ENCODE measurements around the gene ACTN1.
"Not testable (repeated sequence)": the region's sequence is repeated elsewhere in the genome, so short reads cannot be mapped to it uniquely, and the experiment has no call there.

Gene ACTN1

DNA sequence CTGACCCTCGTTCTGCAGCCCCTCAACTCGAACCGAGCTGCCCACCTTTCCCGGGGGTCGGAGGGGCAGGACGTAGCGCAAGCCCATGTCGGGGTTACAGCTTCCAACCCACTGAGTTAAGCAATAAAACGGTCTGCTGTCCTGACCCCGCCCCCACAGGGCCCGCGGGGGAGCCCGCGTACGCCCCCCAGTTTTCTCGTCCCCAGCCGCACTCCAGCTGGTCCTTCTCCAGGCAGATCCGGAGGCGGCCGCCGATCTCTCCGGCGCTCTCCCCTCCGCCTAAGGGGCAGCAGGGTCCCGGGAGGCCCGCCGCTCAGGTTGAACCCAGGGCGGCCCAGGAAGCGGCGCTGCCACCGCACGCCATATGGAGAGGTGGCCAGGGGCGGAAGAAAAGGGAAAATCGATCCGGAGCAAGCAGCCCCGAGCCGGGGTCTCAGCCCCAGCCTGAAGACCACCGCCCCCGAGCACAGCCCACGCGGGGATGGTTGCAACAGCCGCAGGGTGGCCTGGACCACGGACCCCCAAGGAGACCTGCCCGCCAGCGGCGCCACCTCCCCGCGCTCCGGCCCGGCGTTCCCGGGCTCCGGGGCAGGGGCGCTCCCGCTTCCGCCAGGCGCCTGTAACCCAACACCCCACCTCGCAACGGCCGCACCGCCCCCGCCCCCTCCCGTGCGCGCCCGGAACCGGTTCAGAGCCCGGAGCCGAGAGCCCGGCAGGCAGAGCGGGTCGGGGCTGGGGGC, 760 bp downstream of the ACTN1 start:
- Histone ChIP-seq H3K36me3 (ENCODE audit: insufficient read depth, low read length) (peaks cover 14% of the 10 kb centered on the region), H3K9ac (ENCODE audit: low read depth, low read length) (peak overlapping the region; percentile 91), H3K9me3 (ENCODE audit: control insufficient read depth, insufficient read depth, low read length) (no peaks in the 10 kb centered on the region), H3K4me1 (ENCODE audit: insufficient read depth, low read length) (peaks cover 40% of the 10 kb centered on the region)

DNA sequence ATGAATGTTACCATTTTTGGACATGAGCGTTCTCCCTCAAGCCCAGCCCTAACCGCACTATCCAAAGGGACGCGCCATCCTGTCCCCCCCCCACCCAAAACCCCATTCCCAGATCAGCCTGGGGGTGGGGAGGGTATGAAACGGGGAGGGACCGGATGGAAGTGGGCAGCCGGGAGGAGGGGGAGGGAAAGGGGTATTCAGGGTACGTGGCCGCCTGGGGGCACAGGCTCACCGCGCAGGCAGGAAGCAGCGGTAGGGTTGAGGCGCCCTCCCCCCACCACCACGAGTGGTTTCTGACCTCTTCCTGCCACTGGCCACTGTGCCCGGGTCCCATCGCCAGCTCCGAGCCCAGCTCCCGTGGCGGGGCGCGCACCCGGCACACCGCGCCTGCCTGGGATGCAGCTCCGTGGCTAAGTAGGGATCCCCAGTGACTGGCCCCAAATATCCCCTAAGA, 1.4 kb downstream of the ACTN1 start:
- peak overlapping the region; percentile 91 for H3K9ac ChIP-seq (ENCODE audit: low read depth, low read length)
- peaks cover 37% of the 10 kb centered on the region for H3K4me1 ChIP-seq (ENCODE audit: insufficient read depth, low read length)
- peaks cover 14% of the 10 kb centered on the region for H3K36me3 ChIP-seq (ENCODE audit: insufficient read depth, low read length)
- H3K9me3 ChIP-seq (ENCODE audit: control insufficient read depth, insufficient read depth, low read length) = no peaks in the 10 kb centered on the region

DNA sequence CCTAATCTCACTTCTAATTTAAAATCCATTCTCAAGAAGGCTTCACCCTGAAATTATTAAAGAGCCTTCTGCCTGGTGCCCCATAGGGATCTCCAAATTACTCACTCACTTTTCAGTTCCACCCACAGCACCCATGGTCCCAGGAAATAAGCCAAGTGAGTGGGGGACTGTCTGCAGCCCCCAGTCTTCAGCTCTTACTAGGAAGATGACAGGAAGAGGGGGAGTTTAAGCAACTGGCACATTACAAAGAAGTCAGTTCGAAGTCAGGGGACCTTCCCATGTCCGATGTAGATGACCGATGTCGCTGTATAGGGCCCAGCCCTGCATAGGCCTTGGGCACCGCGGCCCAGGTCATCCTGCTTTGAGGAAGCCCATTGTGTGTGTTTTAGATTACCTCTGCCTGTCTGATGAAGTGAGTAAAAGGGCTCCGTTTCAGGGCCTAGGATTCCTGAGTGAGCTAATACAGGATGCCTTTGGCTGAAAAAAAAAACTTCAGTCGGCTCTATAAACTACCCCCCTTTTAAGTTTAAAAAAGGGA, 1.9 kb downstream of the ACTN1 start:
- H3K9ac ChIP-seq (ENCODE audit: low read depth, low read length) = peak overlapping the region; percentile 91
- no peaks in the 10 kb centered on the region for H3K9me3 ChIP-seq (ENCODE audit: control insufficient read depth, insufficient read depth, low read length)
- peaks cover 18% of the 10 kb centered on the region for H3K36me3 ChIP-seq (ENCODE audit: insufficient read depth, low read length)
- H3K4me1 ChIP-seq (ENCODE audit: insufficient read depth, low read length) = peaks cover 37% of the 10 kb centered on the region

GRCh38 chr14:68976160-68977067, 2.7 kb downstream of the ACTN1 start:
- Histone ChIP-seq H3K36me3 (ENCODE audit: insufficient read depth, low read length) (peaks cover 19% of the 10 kb centered on the region), H3K4me1 (ENCODE audit: insufficient read depth, low read length) (peaks cover 39% of the 10 kb centered on the region), H3K9ac (ENCODE audit: low read depth, low read length) (peak overlapping the region; percentile 91), H3K9me3 (ENCODE audit: control insufficient read depth, insufficient read depth, low read length) (no peaks in the 10 kb centered on the region)

DNA sequence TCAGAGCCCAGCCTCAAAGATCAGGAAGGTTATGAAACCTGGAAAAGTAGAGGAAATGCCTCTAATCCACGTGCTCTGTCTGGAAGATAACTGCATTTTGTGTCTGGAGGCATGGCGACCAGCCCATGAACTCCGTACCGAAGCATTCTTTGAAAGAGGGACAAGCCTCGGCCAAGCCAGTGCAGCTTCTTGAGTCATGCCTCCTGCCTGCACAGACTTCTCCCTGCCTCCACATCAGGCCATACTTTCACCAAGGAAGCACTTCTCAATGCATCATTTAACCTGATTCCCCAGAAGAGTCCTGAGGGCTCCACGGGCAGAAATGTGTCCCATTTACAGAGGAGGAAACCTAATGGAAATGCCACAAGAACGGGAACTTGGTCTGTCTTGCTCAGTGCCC, 3.4 kb downstream of the ACTN1 start:
- no peak overlapping the region for H3K9ac ChIP-seq (ENCODE audit: low read depth, low read length)
- peaks cover 19% of the 10 kb centered on the region for H3K36me3 ChIP-seq (ENCODE audit: insufficient read depth, low read length)
- H3K4me1 ChIP-seq (ENCODE audit: insufficient read depth, low read length) = peaks cover 41% of the 10 kb centered on the region

DNA sequence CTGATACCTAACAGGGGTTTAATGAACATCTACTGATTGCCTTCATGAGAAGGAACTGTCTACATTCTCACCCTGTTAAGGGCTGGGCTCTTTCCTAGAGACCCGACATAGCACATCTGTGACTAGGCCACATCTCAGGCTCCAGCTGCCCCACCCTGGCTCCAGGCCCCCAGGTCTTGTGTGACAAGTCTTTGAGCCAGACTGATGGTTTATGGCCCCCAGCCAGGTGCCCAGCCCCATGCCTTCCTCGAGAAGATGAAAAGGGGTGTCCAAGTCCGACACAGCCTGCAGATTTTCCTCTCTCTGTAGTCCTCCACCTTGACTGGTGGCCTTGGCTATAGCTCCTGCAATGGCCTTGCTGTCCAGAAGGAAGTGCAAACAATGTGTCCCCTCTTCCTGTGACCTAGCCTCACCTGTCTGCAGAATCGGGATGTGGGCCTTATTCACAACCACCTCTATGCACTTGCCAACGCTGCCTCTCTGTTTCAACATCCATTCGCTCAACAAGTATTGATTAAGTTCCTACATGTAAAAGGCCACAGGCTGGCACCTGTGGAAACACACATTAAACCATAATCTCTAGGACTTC, 4.2 kb downstream of the ACTN1 start:
- Histone ChIP-seq H3K9me3 (ENCODE audit: control insufficient read depth, insufficient read depth, low read length) (no peaks in the 10 kb centered on the region), H3K36me3 (ENCODE audit: insufficient read depth, low read length) (peaks cover 19% of the 10 kb centered on the region), H3K9ac (ENCODE audit: low read depth, low read length) (no peak overlapping the region), H3K4me1 (ENCODE audit: insufficient read depth, low read length) (peaks cover 49% of the 10 kb centered on the region)

More for the DNA sequence above, 3.4 kb downstream of the ACTN1 start:
- H3K9me3 ChIP-seq (ENCODE audit: control insufficient read depth, insufficient read depth, low read length) = no peaks in the 10 kb centered on the region

- peaks cover 57% of the 10 kb centered on the region for H3K4me1 ChIP-seq (ENCODE audit: insufficient read depth, low read length)
- H3K9me3 ChIP-seq (ENCODE audit: control insufficient read depth, insufficient read depth, low read length) = no peaks in the 10 kb centered on the region
- H3K36me3 ChIP-seq (ENCODE audit: insufficient read depth, low read length) = peaks cover 19% of the 10 kb centered on the region
- no peak overlapping the region for H3K9ac ChIP-seq (ENCODE audit: low read depth, low read length)
Observed at GRCh38 chr14:68973639-68974038, 5.5 kb downstream of the ACTN1 start.

DNA sequence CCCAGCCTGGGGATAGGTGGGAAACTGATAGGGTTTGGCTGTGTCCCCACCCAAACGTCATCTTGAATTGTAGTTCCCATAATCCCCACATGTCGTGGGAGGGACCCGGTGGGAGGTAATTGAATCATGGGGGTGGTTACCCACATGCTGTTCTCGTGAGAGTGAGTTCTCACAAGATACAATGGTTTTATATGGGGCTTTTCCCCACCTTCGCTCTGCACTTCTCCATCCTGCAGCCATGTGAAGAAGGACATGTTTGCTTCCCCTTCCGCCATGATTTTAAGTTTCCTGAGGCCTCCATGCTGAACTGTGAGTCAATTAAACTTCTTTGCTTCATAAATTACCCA, 5.9 kb downstream of the ACTN1 start:
- Histone ChIP-seq H3K36me3 (ENCODE audit: insufficient read depth, low read length) (peaks cover 19% of the 10 kb centered on the region), H3K4me1 (ENCODE audit: insufficient read depth, low read length) (peaks cover 57% of the 10 kb centered on the region)
- H3K9ac ChIP-seq (ENCODE audit: low read depth, low read length); H3K9me3 ChIP-seq (ENCODE audit: control insufficient read depth, insufficient read depth, low read length): not testable (repeated sequence)

- peaks cover 19% of the 10 kb centered on the region for H3K36me3 ChIP-seq (ENCODE audit: insufficient read depth, low read length)
- no peaks in the 10 kb centered on the region for H3K9me3 ChIP-seq (ENCODE audit: control insufficient read depth, insufficient read depth, low read length)
- H3K9ac ChIP-seq (ENCODE audit: low read depth, low read length) = no peak overlapping the region
- H3K4me1 ChIP-seq (ENCODE audit: insufficient read depth, low read length) = peaks cover 57% of the 10 kb centered on the region
Observed at GRCh38 chr14:68972507-68973218, 6.4 kb downstream of the ACTN1 start.

DNA sequence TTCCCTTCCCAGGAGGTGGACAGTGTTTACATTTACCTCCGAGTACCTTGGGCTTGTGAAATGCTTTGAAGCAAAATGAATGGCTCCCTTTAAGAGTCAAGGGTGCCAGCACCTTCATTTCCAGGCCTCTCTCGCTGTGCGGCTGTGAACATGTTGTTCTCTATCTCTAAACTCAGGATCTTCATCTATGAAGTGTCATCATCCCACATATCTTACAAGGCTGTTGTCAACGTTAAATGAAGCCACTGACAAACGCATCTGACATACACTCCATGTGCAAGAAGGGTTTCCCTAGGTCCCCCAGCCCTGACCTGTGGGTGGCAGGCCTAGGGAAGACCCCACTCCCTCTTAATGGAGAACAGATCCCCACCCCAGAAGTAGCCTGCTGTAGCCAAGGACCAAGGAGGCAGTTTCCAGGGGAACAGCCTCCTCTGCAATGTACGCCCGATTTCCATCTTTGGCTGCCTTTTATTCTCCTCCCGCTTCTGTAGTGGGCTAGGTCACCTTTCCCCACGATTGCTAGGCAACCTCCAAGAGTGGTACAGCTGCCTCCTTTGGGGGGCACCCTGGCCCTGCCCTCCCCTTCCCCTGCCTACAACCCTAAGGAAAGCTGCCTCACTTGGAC, 7.6 kb downstream of the ACTN1 start:
- peaks cover 57% of the 10 kb centered on the region for H3K4me1 ChIP-seq (ENCODE audit: insufficient read depth, low read length)
- H3K9ac ChIP-seq (ENCODE audit: low read depth, low read length) = no peak overlapping the region
- peaks cover 24% of the 10 kb centered on the region for H3K36me3 ChIP-seq (ENCODE audit: insufficient read depth, low read length)
- H3K9me3 ChIP-seq (ENCODE audit: control insufficient read depth, insufficient read depth, low read length) = no peaks in the 10 kb centered on the region

- Histone ChIP-seq H3K4me1 (ENCODE audit: insufficient read depth, low read length) (peaks cover 52% of the 10 kb centered on the region), H3K36me3 (ENCODE audit: insufficient read depth, low read length) (peaks cover 20% of the 10 kb centered on the region), H3K9me3 (ENCODE audit: control insufficient read depth, insufficient read depth, low read length) (no peaks in the 10 kb centered on the region), H3K9ac (ENCODE audit: low read depth, low read length) (no peak overlapping the region)
Observed at GRCh38 chr14:68970736-68971135, 8.4 kb downstream of the ACTN1 start.

- peaks cover 19% of the 10 kb centered on the region for H3K36me3 ChIP-seq (ENCODE audit: insufficient read depth, low read length)
- peaks cover 50% of the 10 kb centered on the region for H3K4me1 ChIP-seq (ENCODE audit: insufficient read depth, low read length)
- no peak overlapping the region for H3K9ac ChIP-seq (ENCODE audit: low read depth, low read length)
- H3K9me3 ChIP-seq (ENCODE audit: control insufficient read depth, insufficient read depth, low read length) = no peaks in the 10 kb centered on the region
Observed at GRCh38 chr14:68970038-68970612, 9.0 kb downstream of the ACTN1 start.

DNA sequence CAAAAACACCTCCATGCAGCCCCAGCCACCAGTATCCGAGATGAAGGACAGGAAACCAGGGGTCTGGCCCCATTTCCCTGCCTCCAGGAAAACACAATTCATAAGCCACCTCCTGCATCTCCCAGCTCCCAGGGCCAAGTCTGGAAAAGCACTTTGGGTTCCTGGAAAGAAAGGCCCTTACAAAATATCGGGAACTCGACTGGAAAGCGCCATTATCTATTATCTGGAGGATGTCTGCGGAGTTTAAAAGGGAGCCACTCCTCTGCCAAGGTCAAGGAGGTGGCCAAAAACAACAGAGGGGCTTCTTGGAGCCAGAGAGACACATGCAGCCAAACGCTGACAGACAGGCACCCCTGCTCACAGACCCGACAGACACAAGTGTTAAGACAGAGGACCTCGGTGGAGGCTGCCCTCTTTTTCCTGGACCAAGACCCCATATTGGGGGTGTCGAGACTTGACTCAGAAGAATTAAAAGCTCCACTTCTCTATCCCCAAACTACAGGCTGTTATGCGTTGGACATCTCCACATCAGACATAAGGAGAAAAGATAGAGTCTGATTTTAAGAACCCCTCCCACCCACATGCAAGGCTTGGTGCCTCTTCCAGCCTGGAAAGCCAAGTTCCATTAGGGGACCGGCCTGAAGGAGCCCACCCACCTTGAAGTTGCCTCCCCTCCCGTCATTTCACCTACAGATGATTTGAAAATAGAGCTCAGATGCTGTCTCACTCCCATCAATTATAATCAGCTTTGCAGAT, 9.6 kb downstream of the ACTN1 start:
- Histone ChIP-seq H3K9me3 (ENCODE audit: control insufficient read depth, insufficient read depth, low read length) (no peaks in the 10 kb centered on the region), H3K9ac (ENCODE audit: low read depth, low read length) (no peak overlapping the region), H3K36me3 (ENCODE audit: insufficient read depth, low read length) (peaks cover 17% of the 10 kb centered on the region), H3K4me1 (ENCODE audit: insufficient read depth, low read length) (peaks cover 48% of the 10 kb centered on the region)
